ENCODE measurements around the gene CCNY. TPM values are rescaled to one million over a fixed set of nuclear protein-coding genes. Genes with fewer than 3 reads are reported as not detected.

Gene CCNY
- total RNA-seq, 1 experiment from 2014 or later = 30.9 TPM

- DNase-seq (ENCODE audit: extremely low read depth, low read depth) = no peak
Measured at GRCh38 chr10:35379226-35380137, 43.2 kb downstream of the CCNY start.

GRCh38 chr10:35382096-35382495 is 45.8 kb downstream of the CCNY start:
- no peak for DNase-seq (ENCODE audit: extremely low read depth, low read depth)

GRCh38 chr10:35384265-35384868 is 48.1 kb downstream of the CCNY start:
- no peak for DNase-seq (ENCODE audit: extremely low read depth, low read depth)

GRCh38 chr10:35386594-35387174 is 50.4 kb downstream of the CCNY start:
- peak; percentile 4 for DNase-seq (ENCODE audit: extremely low read depth, low read depth)

- no peak for DNase-seq (ENCODE audit: extremely low read depth, low read depth)
Measured at GRCh38 chr10:35387768-35388167, 51.5 kb downstream of the CCNY start.

- no peak for DNase-seq (ENCODE audit: extremely low read depth, low read depth)
Measured at GRCh38 chr10:35388197-35388596, 51.9 kb downstream of the CCNY start.

GRCh38 chr10:35388682-35389081 is 52.4 kb downstream of the CCNY start:
- no peak for DNase-seq (ENCODE audit: extremely low read depth, low read depth)

- no peak for DNase-seq (ENCODE audit: extremely low read depth, low read depth)
Measured at GRCh38 chr10:35390161-35390840, 54.0 kb downstream of the CCNY start.

- no peak for DNase-seq (ENCODE audit: extremely low read depth, low read depth)
Measured at GRCh38 chr10:35390843-35391152, 54.5 kb downstream of the CCNY start.

GRCh38 chr10:35391153-35391953 is 55.0 kb downstream of the CCNY start:
- no peak for DNase-seq (ENCODE audit: extremely low read depth, low read depth)

GRCh38 chr10:35391954-35392262 is 55.6 kb downstream of the CCNY start:
- no peak for DNase-seq (ENCODE audit: extremely low read depth, low read depth)

GRCh38 chr10:35392482-35393228 is 56.3 kb downstream of the CCNY start:
- DNase-seq (ENCODE audit: extremely low read depth, low read depth) = no peak

GRCh38 chr10:35394411-35394851 is 58.1 kb downstream of the CCNY start:
- DNase-seq (ENCODE audit: extremely low read depth, low read depth) = no peak

GRCh38 chr10:35394934-35395333 is 58.6 kb downstream of the CCNY start:
- no peak for DNase-seq (ENCODE audit: extremely low read depth, low read depth)

- DNase-seq (ENCODE audit: extremely low read depth, low read depth) = no peak
Measured at GRCh38 chr10:35396560-35397434, 60.5 kb downstream of the CCNY start.

- no peak for DNase-seq (ENCODE audit: extremely low read depth, low read depth)
Measured at GRCh38 chr10:35397953-35398352, 61.6 kb downstream of the CCNY start.

GRCh38 chr10:35398355-35398754 is 62.0 kb downstream of the CCNY start:
- DNase-seq (ENCODE audit: extremely low read depth, low read depth) = no peak

- no peak for DNase-seq (ENCODE audit: extremely low read depth, low read depth)
Measured at GRCh38 chr10:35398908-35399307, 62.6 kb downstream of the CCNY start.

GRCh38 chr10:35399414-35400009 is 63.2 kb downstream of the CCNY start:
- DNase-seq (ENCODE audit: extremely low read depth, low read depth) = no peak

Data from NCI-H460 (cell line).